Nephron (organoid): ENCODE measurements around the gene ARHGAP10.
A peak's percentile ranks its signal among the peaks of the same experiment; 100 is the strongest.

ENCODE experiments used
- H3K27ac Mint-ChIP-seq, 3 experiments: 2 replicates each; pipeline ENCODE4 v1.8.0; 2020; ENCODE audit warnings: mixed read lengths in 3 of 3, mild to moderate bottlenecking in 2 of 3, moderate library complexity in 1 of 3
- H3K27me3 Mint-ChIP-seq: 2 replicates; pipeline ENCODE4 v1.8.0; 2021; ENCODE audit warnings: low read depth, mild to moderate bottlenecking, moderate library complexity, mixed read lengths
- H3K36me3 Mint-ChIP-seq: 2 replicates; pipeline ENCODE4 v1.8.0; 2020; ENCODE audit warnings: low read depth, mixed read lengths
- H3K4me1 Mint-ChIP-seq: 2 replicates; pipeline ENCODE4 v1.8.0; 2020; ENCODE audit warnings: mixed read lengths
- H3K4me3 Mint-ChIP-seq, 3 experiments: 2 replicates each; pipeline ENCODE4 v1.8.0; 2020; ENCODE audit warnings: mild to moderate bottlenecking in 3 of 3, mixed read lengths in 3 of 3, moderate library complexity in 2 of 3
- H3K9me3 Mint-ChIP-seq: 2 replicates; pipeline ENCODE4 v1.8.0; 2020; ENCODE audit warnings: mixed read lengths
- CTCF ChIP-seq, 3 experiments: fragments of 200-600 bp; sonication (generic); IDR thresholded peaks; one replicate each; pipeline ENCODE4 v1.5.0; 2021; ENCODE audit warnings: antibody characterized with exemption in 3 of 3; ENCODE audit not compliant: unreplicated experiment in 3 of 3

Gene ARHGAP10

GRCh38 chr4:147975933-147976928 is 244.3 kb downstream of the ARHGAP10 start:
- Mint-ChIP-seq H3K36me3 (peaks cover 50% of the 10 kb centered on the region), H3K9me3 (peaks cover 18% of the 10 kb centered on the region), H3K4me1 (peaks cover 7% of the 10 kb centered on the region), H3K27me3 (no peaks in the 10 kb centered on the region), H3K27ac (peak overlapping the region; percentile 5 to 14 (median 7)), H3K4me3 (no peak overlapping the region)
- no peak for TF ChIP-seq CTCF (IDR thresholded peaks at IDR 0.05; ENCODE audit: unreplicated experiment in 3 of 3)

GRCh38 chr4:147980586-147980985 is 248.7 kb downstream of the ARHGAP10 start:
- Mint-ChIP-seq H3K27ac (no peak overlapping the region), H3K36me3 (peaks cover 36% of the 10 kb centered on the region), H3K9me3 (peaks cover 22% of the 10 kb centered on the region), H3K27me3 (no peaks in the 10 kb centered on the region), H3K4me1 (peaks cover 11% of the 10 kb centered on the region), H3K4me3 (no peak overlapping the region)
- no peak for TF ChIP-seq CTCF (IDR thresholded peaks at IDR 0.05; ENCODE audit: unreplicated experiment in 3 of 3)

- Mint-ChIP-seq H3K27me3 (no peaks in the 10 kb centered on the region), H3K4me1 (peaks cover 8% of the 10 kb centered on the region), H3K4me3 (no peak overlapping the region), H3K9me3 (peaks cover 22% of the 10 kb centered on the region), H3K36me3 (peaks cover 36% of the 10 kb centered on the region), H3K27ac (no peak overlapping the region)
- no peak for TF ChIP-seq CTCF (IDR thresholded peaks at IDR 0.05; ENCODE audit: unreplicated experiment in 3 of 3)
These were observed 249.4 kb downstream of the ARHGAP10 start for GRCh38 chr4:147981305-147981704.

GRCh38 chr4:147984065-147984777 is 252.3 kb downstream of the ARHGAP10 start:
- H3K4me3 Mint-ChIP-seq, result no peak overlapping the region
- peaks cover 4% of the 10 kb centered on the region for H3K4me1 Mint-ChIP-seq
- peak; percentile 43 to 66 (median 58) for TF ChIP-seq CTCF (IDR thresholded peaks at IDR 0.05; ENCODE audit: unreplicated experiment in 3 of 3)
- H3K9me3 Mint-ChIP-seq, result peaks cover 11% of the 10 kb centered on the region
- peak overlapping the region in 2 of 3 experiments; percentile 3 to 26 for H3K27ac Mint-ChIP-seq
- H3K36me3 Mint-ChIP-seq, result peaks cover 13% of the 10 kb centered on the region
- no peaks in the 10 kb centered on the region for H3K27me3 Mint-ChIP-seq

- H3K27me3 Mint-ChIP-seq, result no peaks in the 10 kb centered on the region
- peaks cover 4% of the 10 kb centered on the region for H3K4me1 Mint-ChIP-seq
- peaks cover 11% of the 10 kb centered on the region for H3K36me3 Mint-ChIP-seq
- peaks cover 9% of the 10 kb centered on the region for H3K9me3 Mint-ChIP-seq
- no peak overlapping the region for H3K27ac Mint-ChIP-seq
- no peak for TF ChIP-seq CTCF (IDR thresholded peaks at IDR 0.05; ENCODE audit: unreplicated experiment in 3 of 3)
- H3K4me3 Mint-ChIP-seq, result no peak overlapping the region
These were observed 252.9 kb downstream of the ARHGAP10 start for GRCh38 chr4:147984778-147985138.
